Left hindlimb (tissue), 1 donor: ENCODE results near the gene INPP5D.
"Not testable (repeated sequence)": the region's sequence is repeated elsewhere in the genome, so short reads cannot be mapped to it uniquely, and the experiment has no call there.

Source experiments
- DNase-seq: peaks from one replicate; pipeline ENCODE4 v3.0.0-alpha.2; 2018

The INPP5D gene

DNA sequence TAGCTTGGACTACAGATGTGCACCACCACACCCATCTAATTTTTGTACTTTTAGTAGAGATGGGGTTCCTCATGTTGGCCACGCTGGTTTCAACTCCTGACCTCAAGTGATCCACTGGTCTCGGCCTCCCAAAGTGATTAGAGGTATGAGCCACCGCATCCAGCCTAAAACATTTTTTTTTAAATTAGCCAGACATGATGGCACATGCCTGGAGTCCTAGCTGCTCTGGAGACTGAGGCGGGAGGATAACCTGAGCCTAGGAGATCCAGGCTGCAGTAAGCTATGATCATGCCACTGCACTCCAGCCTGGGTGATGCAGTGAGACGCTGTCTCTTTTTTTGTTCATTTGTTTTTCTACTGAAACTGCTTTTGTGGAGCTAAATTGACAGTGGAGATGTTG lies 126.7 kb downstream of the INPP5D start:
- DNase-seq: no peak

DNA sequence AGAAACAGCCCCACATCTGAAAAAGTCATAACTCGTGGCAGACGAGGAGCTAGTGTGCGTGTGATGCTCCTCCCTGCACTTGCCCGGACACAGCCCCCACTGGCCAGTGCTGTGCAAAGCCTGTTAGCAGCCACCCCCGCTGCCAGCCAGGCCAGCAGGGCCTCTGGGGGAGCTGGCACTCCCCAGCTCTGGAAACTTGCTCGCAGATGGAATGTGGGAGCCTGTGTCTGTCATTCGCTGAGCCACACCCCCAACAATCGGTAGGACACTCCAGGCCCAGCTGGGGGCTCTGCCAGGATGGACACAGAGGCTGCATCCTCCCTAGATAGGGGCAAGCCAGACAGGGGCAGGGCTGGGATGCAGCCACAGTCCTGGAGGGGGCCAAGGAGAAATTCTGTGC lies 128.9 kb downstream of the INPP5D start:
- DNase-seq: no peak

DNA sequence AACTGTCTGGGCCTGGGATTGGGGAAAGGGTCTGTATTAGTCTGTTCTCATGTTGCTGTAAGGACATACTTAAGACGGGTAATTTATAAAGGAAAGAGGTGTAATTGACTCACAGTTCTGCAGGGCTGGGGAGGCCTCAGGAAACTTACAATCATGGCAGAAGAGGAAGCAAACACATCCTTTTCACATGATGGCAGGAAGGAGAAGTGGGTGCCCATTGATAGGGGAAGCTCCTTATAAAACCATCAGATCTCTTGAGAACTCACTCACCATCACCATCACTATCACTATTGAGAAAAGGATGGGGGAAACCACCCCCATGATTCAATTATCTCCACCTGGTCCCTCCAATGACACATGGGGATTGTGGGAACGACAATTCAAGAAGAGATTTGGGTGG lies 130.9 kb downstream of the INPP5D start:
- DNase-seq: not testable (repeated sequence)

DNA sequence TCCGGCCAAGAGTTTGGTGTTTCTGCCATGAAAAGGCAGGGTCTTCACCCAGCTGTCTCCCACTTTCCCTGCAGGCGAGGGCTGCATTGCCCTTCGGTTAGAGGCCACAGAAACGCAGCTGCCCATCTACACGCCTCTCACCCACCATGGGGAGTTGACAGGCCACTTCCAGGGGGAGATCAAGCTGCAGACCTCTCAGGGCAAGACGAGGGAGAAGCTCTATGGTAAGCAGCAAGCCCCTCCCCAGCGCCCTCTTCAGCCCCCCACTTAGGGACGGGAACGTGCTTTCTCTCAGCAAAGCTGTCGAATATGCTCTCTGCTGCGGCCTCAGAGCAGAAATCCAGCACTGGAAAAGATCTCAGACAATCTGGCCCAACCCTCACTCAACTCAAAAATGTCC lies 133.6 kb downstream of the INPP5D start:
- DNase-seq: no peak

DNA sequence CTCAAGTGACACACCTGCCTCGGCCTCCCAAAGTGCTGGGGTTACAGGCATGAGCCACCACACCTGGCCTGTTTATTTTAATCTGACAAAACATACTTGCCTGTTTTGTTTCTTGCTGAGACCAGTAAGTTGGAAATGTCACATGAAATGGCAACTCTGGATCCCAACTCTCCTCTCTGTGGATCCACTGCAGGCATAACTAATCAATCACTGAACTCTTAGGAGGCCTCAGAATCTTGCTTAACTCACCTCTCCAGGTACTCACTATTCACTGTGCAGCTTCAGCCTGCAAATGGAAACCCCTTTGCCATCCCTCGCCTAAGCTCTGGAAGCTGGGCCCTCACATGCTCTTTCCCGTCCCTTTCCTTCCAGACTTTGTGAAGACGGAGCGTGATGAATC lies 134.9 kb downstream of the INPP5D start:
- no peak for DNase-seq

DNA sequence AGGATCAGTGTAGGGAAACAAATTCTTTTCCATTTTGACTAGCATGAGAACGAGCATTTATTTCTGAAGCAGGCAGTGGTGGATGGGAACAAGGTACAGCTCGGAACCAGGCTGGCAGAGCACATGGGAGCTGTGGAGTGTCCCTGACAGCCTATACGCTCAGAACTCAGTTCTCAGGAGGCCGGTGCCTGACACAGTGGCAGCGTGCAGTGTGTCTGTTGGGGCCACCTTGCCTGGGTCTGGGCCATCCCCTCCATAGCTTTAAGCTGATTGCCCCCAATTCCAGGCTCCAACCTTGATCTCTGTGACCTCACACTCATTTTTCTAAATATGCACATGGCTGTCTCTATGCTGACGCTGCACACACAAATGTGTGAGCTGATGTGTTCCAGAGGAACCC lies 136.9 kb downstream of the INPP5D start:
- no peak for DNase-seq

DNA sequence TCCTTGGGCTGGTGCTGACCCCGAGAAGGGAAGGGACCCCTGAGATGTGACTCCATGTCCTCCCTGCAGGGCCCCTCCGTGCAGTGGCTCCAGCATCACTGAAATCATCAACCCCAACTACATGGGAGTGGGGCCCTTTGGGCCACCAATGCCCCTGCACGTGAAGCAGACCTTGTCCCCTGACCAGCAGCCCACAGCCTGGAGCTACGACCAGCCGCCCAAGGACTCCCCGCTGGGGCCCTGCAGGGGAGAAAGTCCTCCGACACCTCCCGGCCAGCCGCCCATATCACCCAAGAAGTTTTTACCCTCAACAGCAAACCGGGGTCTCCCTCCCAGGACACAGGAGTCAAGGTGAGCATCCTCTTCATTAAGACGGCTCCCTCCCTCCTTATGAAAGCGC lies 137.9 kb downstream of the INPP5D start:
- DNase-seq: no peak

DNA sequence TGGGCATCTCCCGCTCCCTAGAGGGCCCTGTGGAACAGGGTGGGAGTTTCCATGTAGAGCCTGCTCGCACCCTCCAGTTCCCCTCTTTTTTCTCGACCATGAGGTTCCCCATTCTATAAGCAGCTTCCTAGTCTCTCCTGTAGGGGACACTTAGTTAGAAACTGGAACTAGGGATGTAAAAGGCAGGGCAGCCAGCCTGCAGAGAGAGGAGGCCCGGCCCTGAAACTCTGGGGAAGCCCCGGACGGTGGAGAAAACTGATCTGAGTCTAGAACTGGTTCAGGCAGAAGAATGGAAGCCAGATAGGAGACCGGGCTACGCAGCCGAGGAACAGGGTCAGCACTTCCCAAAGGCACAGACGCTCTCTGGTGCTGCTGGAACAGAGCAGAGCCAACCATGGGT lies 139.7 kb downstream of the INPP5D start:
- no peak for DNase-seq

DNA sequence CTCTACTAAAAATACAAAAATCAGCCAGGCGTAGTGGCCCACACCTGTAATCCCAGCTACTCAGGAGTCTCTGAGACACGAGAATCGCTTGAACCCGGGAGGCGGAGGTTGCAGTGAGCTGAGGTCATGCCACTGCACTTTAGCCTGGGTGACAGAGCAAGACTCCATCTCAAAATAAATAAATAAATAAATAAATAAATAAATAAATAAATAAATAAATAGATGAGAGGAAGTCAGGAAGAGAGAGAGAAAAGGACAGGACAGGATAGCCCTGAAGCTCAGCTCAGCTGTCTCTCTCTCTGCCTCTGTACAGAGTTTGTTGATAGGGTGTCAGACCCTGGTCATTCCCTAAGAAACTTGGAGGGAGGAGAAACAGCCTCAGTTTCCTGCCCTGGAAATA lies 140.6 kb downstream of the INPP5D start:
- DNase-seq: not testable (repeated sequence)

DNA sequence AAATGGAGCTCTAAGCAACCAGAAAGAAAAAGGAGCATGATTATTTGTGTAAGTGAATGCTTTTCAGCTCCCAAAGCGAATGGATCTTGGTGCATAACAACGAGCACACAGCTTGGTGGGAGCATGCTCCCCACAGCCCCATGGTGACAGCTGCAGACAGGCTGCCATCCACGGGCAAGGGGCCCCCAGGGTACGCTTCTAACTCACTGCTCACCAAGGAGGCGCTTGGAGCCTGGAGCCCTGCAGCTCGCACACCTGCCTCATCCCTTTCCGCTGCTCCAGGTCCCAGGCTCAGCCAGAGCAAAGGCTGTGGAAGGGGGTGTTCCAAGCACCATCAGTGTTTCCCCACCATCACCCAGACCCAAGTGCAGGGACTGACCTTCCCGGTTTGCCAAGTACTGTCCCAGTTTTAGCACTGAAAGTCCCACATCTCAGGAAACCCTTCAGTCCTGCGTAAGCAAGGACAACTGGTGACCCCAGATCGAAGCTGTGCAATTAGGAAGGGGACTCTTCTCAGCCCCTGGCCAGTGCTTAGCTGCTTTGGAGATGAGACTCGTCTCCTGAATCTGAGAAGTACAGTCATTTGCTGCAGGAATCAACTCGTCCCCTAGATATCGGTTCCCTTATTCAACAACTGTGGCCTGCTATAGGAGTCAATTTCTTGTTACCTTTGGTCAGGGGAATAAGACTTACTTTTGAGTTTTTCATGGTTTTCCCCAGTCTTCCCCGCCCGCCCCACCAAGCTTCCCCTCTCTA lies 141.3 kb downstream of the INPP5D start:
- DNase-seq: no peak

DNA sequence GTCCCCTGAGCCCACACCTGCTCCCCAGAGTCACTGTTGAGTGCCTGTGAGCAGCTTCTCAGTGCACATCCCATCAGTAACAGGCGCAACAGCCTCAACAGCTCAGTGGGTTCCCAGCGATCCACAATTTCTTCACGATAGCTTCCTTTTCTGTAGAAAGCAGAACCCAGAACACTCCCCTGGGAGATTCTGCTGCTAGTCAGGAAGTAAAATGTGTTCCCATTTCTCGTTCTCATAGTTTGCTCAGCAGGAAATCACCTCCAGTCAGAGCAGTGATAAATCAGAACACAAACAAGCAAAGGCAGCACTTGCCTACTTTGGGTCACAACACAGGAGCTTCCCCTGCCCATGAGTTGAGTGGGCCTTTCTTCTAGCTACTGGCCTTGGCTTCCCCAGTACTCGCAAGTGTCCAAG lies 142.4 kb downstream of the INPP5D start:
- no peak for DNase-seq

DNA sequence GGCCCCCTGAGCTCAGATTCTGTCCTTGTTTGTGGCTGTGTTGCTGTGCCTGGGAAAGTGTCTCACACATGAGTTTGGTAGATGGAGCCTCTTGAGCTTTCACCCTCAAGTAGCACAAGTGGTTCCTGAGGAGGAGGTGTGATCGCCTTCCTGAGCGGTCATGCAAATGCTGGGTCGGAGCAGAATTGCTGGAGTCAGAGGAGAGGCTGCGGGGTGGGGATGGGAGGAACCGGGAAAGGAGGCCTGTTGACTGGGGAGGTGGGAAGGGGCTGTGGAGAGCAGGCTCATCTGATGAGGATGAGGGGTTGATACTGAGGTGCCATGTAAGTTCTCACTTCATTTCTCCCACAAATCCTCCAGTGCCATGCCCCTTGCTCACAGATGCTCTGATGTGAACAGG lies 142.9 kb downstream of the INPP5D start:
- DNase-seq: no peak

DNA sequence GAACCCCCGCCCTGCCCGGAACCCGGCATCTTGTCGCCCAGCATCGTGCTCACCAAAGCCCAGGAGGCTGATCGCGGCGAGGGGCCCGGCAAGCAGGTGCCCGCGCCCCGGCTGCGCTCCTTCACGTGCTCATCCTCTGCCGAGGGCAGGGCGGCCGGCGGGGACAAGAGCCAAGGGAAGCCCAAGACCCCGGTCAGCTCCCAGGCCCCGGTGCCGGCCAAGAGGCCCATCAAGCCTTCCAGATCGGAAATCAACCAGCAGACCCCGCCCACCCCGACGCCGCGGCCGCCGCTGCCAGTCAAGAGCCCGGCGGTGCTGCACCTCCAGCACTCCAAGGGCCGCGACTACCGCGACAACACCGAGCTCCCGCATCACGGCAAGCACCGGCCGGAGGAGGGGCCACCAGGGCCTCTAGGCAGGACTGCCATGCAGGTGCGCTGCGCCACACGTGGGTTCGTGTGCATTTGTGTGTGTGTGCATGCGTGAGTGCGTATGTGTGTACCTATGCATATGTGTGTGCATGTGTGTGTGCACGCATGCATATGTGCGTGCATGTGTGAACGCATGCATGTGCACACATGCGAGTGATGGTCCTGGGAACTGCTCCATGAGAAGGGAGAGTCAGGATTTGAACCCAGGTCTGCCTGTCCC lies 144.3 kb downstream of the INPP5D start:
- DNase-seq: no peak

DNA sequence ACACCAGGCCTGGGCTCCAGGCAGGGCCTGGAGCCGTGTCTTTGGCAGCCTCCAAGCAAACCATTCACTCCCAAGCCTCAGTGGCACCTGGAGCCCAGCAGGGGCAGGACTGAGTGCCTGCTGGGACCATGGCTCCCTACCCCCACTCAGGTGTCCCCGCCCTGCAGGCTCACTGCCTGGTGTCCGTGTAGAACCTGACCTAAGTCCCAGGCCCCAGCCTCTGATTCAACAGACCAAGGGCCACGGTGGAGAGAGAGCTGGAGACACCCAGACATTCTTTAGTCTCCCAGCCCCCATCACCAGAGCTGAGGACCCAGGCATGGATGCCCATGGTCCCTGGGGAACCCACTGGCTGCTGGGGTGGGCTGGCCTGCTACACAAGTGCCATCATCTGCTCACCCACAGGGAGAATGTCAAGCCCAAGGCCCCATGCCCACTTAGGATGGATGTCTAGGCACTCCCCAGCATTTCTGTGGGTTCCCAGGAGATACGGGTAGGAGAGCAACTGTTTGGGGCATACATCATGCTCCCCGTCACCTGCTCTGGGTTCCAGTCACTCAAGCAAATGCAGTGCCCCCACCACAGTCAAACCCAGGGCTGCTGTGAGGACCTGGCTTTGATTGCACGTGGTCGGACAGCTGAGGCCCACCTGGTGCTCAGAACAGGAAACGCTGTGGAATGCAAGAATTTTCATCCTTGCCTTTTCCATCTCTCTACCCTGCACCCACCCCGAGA lies 148.4 kb downstream of the INPP5D start:
- DNase-seq: no peak

DNA sequence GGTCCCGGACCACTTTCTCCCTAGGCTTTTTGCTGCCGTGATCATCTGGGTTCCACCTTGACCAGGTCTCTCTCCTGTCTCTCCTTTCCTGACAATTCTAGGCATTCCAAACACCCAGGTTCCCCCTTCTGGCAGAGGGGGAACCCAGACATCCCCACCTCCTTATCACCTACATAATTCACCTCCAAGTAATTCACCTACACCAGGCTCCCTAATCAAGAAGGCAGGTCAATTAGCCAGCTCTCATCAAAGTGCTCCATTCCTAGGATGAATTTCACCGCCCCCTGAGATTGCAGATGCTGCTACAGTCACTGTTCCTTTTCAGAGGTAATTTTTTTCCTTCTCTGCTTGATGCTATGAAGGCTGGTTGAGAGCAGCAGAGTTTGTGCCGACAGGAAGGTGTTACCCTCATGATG lies 149.0 kb downstream of the INPP5D start:
- DNase-seq: no peak

DNA sequence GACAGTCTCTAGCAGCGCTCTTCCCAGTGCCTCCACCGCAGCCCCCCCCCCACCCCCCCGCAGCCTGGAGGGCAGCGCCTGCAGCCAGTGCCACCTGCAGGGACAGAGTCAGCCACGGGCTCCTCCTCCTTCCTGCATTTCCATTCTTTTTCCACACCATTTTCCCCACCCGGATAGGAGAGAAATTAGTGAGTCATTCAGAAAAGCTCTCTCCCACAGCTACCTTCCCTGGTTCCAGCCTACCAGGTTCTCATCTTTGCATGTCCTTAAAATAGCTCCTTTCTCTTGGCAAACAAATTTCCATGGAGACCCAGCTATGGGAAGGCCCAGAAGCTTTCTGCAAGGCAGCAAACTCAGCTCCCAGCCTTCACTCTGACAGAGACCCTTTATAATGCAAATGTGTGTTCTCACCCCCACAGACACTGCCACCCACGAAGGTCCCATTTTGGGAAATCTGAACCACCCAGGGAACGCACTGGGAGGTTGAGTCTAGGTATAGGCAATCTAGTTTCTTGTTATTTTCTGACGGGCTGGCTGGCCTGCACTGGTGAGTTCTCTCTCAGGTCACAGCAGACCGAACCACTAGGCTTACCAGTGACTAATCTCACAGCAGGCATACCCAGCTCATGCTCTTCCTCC lies 149.5 kb downstream of the INPP5D start:
- peak; percentile 69 for DNase-seq

DNA sequence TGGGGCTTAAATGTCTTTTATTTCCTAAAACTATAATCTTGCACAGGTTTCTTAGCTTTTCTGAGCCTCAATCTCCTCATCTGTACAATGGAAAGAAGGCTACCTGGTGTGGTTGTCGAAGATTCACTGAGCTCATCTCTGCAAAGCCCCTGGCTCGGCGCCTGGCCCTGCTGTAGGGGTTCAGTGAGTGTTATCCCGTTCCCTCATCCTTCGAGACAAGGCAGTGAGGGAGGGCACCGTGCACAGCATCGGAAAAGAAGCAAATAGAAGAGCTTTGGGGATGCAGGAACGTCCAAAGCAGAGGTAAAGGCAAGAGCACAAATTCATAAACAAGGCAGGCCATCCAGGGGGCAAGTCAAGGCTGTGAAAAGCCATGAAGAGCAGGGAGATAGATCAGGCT lies 150.1 kb downstream of the INPP5D start:
- DNase-seq: no peak

DNA sequence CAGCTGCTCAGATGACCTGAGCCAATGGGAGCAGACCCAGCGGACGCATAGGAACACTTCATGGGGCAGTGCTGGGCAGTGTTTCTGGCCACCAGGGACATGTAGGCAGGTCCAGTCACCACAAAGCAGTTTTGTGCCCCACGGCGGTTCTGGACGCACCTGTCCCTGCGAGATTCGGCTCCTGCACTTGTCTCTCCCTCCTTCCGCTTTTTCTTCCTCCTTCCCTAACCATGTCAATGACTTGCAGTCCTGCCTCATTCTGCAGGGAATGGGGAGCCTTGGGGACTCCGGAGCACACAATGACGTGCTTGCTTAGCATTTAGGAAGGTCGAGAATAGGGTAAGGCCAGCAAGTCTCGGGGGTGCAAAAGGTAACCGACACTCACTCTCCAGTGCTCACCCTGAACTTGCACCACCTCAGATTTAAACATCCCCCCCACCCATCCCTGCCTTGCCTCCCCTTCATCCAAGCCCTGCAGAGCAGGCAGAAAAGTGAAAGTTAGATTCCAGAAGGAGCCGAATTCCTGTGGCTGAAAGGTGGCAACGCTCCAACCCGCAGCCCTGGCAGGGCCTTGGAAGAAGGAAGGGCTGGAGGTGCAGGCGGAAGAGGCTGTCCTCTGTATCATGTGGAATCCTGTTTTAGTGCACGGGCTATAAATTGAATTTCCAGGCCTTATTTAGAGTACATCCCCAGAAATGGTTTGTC lies 150.9 kb downstream of the INPP5D start:
- peak; percentile 93 for DNase-seq

DNA sequence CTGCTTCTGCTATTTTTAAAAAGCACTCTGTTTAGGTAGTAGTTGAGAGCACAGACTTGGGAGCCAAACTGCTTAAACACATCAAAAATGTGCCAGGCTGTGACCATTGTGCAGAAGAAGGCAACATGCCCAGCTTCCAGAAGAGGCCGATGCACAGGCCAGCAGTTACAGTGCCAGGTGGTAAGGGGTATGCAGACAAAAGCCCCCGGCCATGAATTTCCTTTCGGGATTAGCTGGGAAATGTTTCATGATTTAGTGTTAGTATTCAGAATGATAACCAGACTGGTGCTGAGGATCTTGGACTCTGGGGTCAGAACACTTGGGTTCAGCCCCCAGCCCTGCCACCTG lies 151.4 kb downstream of the INPP5D start:
- DNase-seq: no peak

DNA sequence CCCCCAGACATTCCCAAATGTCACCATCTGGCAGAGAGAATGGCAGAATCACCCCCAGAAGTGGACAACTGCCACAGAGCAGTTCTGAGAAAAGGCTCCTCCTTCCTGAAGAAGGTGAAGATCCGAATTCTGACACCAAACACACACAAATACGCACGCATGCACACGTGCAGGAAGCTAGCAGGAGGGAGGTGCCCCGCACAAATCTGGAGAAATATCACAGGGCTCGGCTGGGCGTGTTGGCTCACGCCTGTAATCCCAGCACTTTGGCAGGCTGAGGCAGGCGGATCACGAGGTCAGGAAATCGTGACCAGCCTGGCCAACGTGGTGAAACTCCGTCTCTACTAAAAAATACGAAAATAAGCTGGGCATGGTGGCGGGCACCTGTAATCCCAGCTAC lies 152.9 kb downstream of the INPP5D start:
- DNase-seq: no peak

DNA sequence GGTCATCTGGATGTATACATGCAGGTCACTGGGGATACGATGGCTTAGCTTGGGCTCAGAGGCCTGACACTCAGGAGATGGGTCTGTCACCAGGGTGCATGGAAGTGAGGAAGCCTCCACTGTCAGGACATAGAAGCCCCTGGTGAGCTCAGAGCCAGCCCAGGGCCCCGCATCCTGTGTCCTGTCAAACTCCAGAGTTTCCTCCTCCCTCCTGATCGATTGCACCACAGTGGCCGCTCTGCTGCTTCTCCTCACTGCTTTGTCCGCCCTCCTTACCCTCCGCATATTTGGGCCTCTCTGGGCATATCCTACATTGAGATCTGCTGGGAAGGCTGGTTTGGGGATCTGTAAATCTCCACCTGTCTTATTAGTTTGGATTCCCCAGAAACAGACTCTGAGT lies 153.8 kb downstream of the INPP5D start:
- no peak for DNase-seq

DNA sequence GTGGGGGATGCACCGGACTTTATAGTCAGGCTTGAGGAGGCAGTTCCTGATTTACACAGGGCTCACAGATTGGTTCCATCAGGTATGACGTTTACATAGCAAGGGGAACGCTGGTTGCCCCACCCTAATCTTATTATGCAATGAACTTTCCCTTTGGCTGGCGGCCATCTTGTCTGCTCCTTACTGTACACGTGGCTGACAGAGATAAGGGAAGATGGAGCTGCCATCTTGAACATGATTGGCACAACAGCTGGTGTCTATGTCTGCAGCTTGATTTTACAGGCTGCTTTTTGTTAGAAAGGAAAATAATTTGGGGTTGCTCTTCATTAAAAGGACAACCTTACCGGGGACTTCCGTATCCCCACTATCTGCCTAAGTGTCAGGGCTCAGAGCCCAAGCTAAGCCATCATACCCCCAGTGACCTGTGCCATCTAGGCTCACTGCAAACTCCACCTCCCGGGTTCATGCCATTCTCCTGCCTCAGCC lies 157.8 kb downstream of the INPP5D start:
- DNase-seq: no peak

DNA sequence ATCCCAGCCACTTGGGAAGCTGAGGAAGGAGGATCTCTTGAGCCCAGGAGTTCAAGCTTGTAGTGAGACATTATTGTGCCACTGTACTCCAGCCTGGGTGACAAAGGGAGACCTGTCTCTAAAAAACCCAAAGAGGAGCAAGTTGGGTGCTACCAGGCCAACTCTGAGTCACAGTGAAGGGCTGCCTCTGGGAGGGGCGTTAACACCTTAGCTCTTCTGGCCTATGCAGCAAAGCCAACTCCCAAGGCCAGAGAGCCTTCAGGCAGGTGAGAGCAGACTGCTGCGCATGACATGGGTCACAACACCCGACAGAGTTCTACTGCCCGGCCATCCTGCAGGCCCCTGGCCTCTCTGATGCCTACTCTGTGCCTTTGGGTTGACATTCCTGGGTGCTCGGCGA lies 158.7 kb downstream of the INPP5D start:
- DNase-seq: no peak
